SK-N-SH (cell line): ENCODE results near the gene OR2L5. TPM values are rescaled to one million over a fixed set of nuclear protein-coding genes. Genes with fewer than 3 reads are reported as not detected.

Experiments used
- CTCF ChIA-PET: fragments of 300-600, 350-600 bp; formaldehyde crosslinking; extraction: SDS; loops from one replicate; lab custom pipeline; 2021; lab: Yijun Ruan, JAX
- POLR2A ChIA-PET: fragments of 350-600 bp; sonication (Branson Sonifier 250); formaldehyde crosslinking; extraction: SDS; loops from one replicate; lab custom pipeline; 2020; ENCODE audit warnings: antibody characterized with exemption, inconsistent platforms; lab: Yijun Ruan, JAX
- DNase-seq: peaks from one replicate; pipeline ENCODE4 v3.0.0; 2012
- H2AFZ ChIP-seq: fragments of 200-600 bp; sonication (generic); 2 replicates; pipeline ENCODE4 v1.8.1; 2016; ENCODE audit warnings: antibody characterized with exemption, mild to moderate bottlenecking, low read depth
- H3F3A ChIP-seq: fragments of 200-600 bp; sonication (generic); replicated peaks from 2 replicates; pipeline ENCODE3; 2016; ENCODE audit warnings: antibody characterized with exemption, mild to moderate bottlenecking; ENCODE audit not compliant: insufficient read depth
- H3K27ac ChIP-seq, 2 experiments: fragments of 200-500 bp in 1 of 2; fragments of 200-600 bp in 1 of 2; sonication (Bioruptor generic) in 1 of 2; sonication (generic), shearing (Covaris generic) in 1 of 2; 2 replicates each; pipeline versions ENCODE4 v1.5.1 to v1.6.1; 2014 to 2016; ENCODE audit warnings: low read depth in 2 of 2, inconsistent platforms in 1 of 2, low read length in 1 of 2, mild to moderate bottlenecking in 1 of 2, mixed read lengths in 1 of 2
- H3K27me3 ChIP-seq: fragments of 200-600 bp; sonication (generic), shearing (Covaris generic); 2 replicates; pipeline ENCODE4 v1.6.1; 2016; ENCODE audit warnings: mixed run types; ENCODE audit not compliant: insufficient read depth
- H3K36me3 ChIP-seq, 2 experiments: fragments of 200-500 bp in 1 of 2; fragments of 200-600 bp in 1 of 2; sonication (Bioruptor generic) in 1 of 2; sonication (generic) in 1 of 2; replicated peaks in 1 of 2; 2 replicates each; pipeline versions ENCODE3 to v1.5.1; 2014 to 2016; ENCODE audit warnings: low read length in 1 of 2, mild to moderate bottlenecking in 1 of 2; ENCODE audit not compliant: insufficient read depth in 2 of 2, control insufficient read depth in 1 of 2
- H3K4me1 ChIP-seq, 2 experiments: fragments of 200-500 bp in 1 of 2; fragments of 200-600 bp in 1 of 2; sonication (Bioruptor generic) in 1 of 2; sonication (generic), shearing (Covaris generic) in 1 of 2; 2 replicates each; pipeline versions ENCODE4 v1.5.1 to v1.6.1; 2014 to 2016; ENCODE audit warnings: low read depth in 1 of 2, low read length in 1 of 2, mixed run types in 1 of 2; ENCODE audit not compliant: insufficient read depth in 2 of 2, control insufficient read depth in 1 of 2
- H3K4me2 ChIP-seq: fragments of 200-600 bp; sonication (generic), shearing (Covaris generic); 2 replicates; pipeline ENCODE4 v1.6.1; 2017; ENCODE audit warnings: mixed run types
- H3K4me3 ChIP-seq, 2 experiments: fragments of 200-500 bp in 1 of 2; fragments of 200-600 bp in 1 of 2; sonication (Bioruptor generic) in 1 of 2; sonication (generic), shearing (Covaris generic) in 1 of 2; 2 replicates each; pipeline versions ENCODE4 v1.5.1 to v1.8.1; 2014 to 2016; ENCODE audit warnings: low read depth in 2 of 2, inconsistent platforms in 1 of 2, low read length in 1 of 2, mild to moderate bottlenecking in 1 of 2, mixed read lengths in 1 of 2, moderate library complexity in 1 of 2
- H3K79me2 ChIP-seq: fragments of 200-600 bp; sonication (generic); 2 replicates; pipeline ENCODE4 v1.8.1; 2017; ENCODE audit warnings: mild to moderate bottlenecking; ENCODE audit not compliant: insufficient read depth
- H3K9ac ChIP-seq: fragments of 200-600 bp; sonication (generic); 2 replicates; pipeline ENCODE4 v1.6.1; 2017; ENCODE audit warnings: mixed run types
- H3K9me2 ChIP-seq: fragments of 200-600 bp; sonication (generic); 2 replicates; pipeline ENCODE4 v1.6.1; 2017; ENCODE audit warnings: mixed run types
- H3K9me3 ChIP-seq: fragments of 200-600 bp; sonication (generic); 2 replicates; pipeline ENCODE4 v1.6.1; 2017; ENCODE audit warnings: mixed run types, mild to moderate bottlenecking, moderate library complexity
- H4K20me1 ChIP-seq: fragments of 200-600 bp; sonication (generic); 2 replicates; pipeline ENCODE4 v1.6.1; 2017; ENCODE audit warnings: mild to moderate bottlenecking, mixed run types; ENCODE audit not compliant: insufficient read depth
- ELF1 ChIP-seq: IDR thresholded peaks from 2 replicates; pipeline ENCODE4 v1.4.0; 2012
- EP300 ChIP-seq, 2 experiments: IDR thresholded peaks; 2 replicates each; pipeline versions ENCODE4 v1.4.0 to v1.6.1; 2012; ENCODE audit warnings: borderline replicate concordance in 1 of 2, low read depth in 1 of 2, low read length in 1 of 2
- EZH2phosphoT487 ChIP-seq: fragments of 200-600 bp; sonication (generic); IDR thresholded peaks from 2 replicates; pipeline ENCODE4 v1.6.1; 2017; ENCODE audit warnings: low read depth, mixed run types, mild to moderate bottlenecking, antibody characterized with exemption, moderate library complexity, borderline replicate concordance
- FOXJ3 ChIP-seq: sonication (generic); formaldehyde crosslinking; IDR thresholded peaks from 2 replicates; pipeline ENCODE4 v1.5.1; 2020; ENCODE audit warnings: mild to moderate bottlenecking, missing genetic modification reagents
- FOXM1 ChIP-seq: IDR thresholded peaks from 2 replicates; pipeline ENCODE4 v1.4.0; 2012; ENCODE audit warnings: low read depth, mild to moderate bottlenecking
- GABPA ChIP-seq: IDR thresholded peaks from 2 replicates; pipeline ENCODE4 v1.4.0; 2012; ENCODE audit warnings: low read depth, mild to moderate bottlenecking
- GATA2 ChIP-seq: sonication (generic); formaldehyde crosslinking; IDR thresholded peaks from 2 replicates; pipeline ENCODE4 v1.5.0; 2020; ENCODE audit warnings: mild to moderate bottlenecking, missing genetic modification reagents
- IRF3 ChIP-seq: fragments of 150-350 bp; IDR thresholded peaks from 2 replicates; pipeline ENCODE4 v1.6.1; 2016; ENCODE audit warnings: mild to moderate bottlenecking, low read depth, low read length
- MAX ChIP-seq: IDR thresholded peaks from 2 replicates; pipeline ENCODE4 v1.4.0; 2012; ENCODE audit warnings: low read depth
- NFIC ChIP-seq: IDR thresholded peaks from 2 replicates; pipeline ENCODE4 v1.4.0; 2012; ENCODE audit warnings: borderline replicate concordance
- PBX3 ChIP-seq: IDR thresholded peaks from 2 replicates; pipeline ENCODE4; 2012
- POLR2AphosphoS5 ChIP-seq: IDR thresholded peaks from 2 replicates; pipeline ENCODE4 v1.6.1; 2012; ENCODE audit warnings: low read depth, low read length
- REST ChIP-seq: IDR thresholded peaks from 2 replicates; pipeline ENCODE4 v1.6.1; 2012; ENCODE audit warnings: mild to moderate bottlenecking, low read depth, low read length, moderate library complexity
- RFX5 ChIP-seq: IDR thresholded peaks from 2 replicates; pipeline ENCODE4 v1.6.1; 2012; ENCODE audit warnings: mild to moderate bottlenecking, improper control_type of control experiment, low read length
- RXRA ChIP-seq: IDR thresholded peaks from 2 replicates; pipeline ENCODE4 v1.4.0; 2012; ENCODE audit warnings: low read depth, mild to moderate bottlenecking, borderline replicate concordance
- TCF12 ChIP-seq: IDR thresholded peaks from 2 replicates; pipeline ENCODE4 v1.4.0; 2012
- YY1 ChIP-seq: IDR thresholded peaks from 2 replicates; pipeline ENCODE4 v1.4.0; 2012; ENCODE audit warnings: low read depth, mild to moderate bottlenecking
- ZBTB33 ChIP-seq: IDR thresholded peaks from 2 replicates; pipeline ENCODE4 v1.4.0; 2012; ENCODE audit warnings: low read depth, borderline replicate concordance
- WGBS: methylation state at CpG from one replicate; pipeline ENCODE4 v1.1.6; 2017; ENCODE audit warnings: low lambda C conversion rate; 5-methylcytosine and 5-hydroxymethylcytosine counted together
- polyA plus RNA-seq, 3 experiments: library from polyadenylated mRNA; depleted of rRNA; stranded (reverse); fragments of >200 nt; gene quantifications; 2 replicates each; pipeline ENCODE4 v1.2.3, GENCODE V29; 2012

OR2L5 gene
- polyA plus RNA-seq, 1 of the 3 experiments (the other 2 are of a cell fraction): not detected

GRCh38 chr1:248046536-248046935, 33.1 kb downstream of the OR2L5 start, which contains the start of gene OR2L3:
TSS of gene OR2L3 (plus strand) at chr1:248046836. CDS start at chr1:248060682, 13,846 bp downstream.
- H4K20me1 ChIP-seq: no peaks in the 10 kb centered on the region
- WGBS: 3% methylated on average over 2 of the region's 2 CpGs
- no peaks in the 10 kb centered on the region for H3K9me2 ChIP-seq
- H3K79me2 ChIP-seq: no peaks in the 10 kb centered on the region
- H3K4me2 ChIP-seq: no peak within 1 kb of the TSS
- H3F3A ChIP-seq: no peaks in the 10 kb centered on the region
- no peaks in the 10 kb centered on the region for H3K4me1 ChIP-seq
- H3K9ac ChIP-seq: no peak within 1 kb of the TSS
- no peaks in the 10 kb centered on the region for H3K9me3 ChIP-seq
- H3K27me3 ChIP-seq: no peaks in the 10 kb centered on the region
- TF ChIP-seq NFIC (no peak), GABPA (no peak), GATA2 (CRISPR knock-in tag) (no peak), ELF1 (no peak), EZH2phosphoT487 (no peak), IRF3 (no peak), POLR2AphosphoS5 (no peak), FOXM1 (no peak), TCF12 (no peak), PBX3 (no peak)
- CTCF ChIA-PET: no interaction called here
- H3K36me3 ChIP-seq: no peaks in the 10 kb centered on the region
- H3K4me3 ChIP-seq: no peak within 1 kb of the TSS
- POLR2A ChIA-PET: no interaction called here
- no peak for DNase-seq
- H2AFZ ChIP-seq: no peak within 1 kb of the TSS
- H3K27ac ChIP-seq: no peak within 1 kb of the TSS

GRCh38 chr1:248047008-248047407, 33.5 kb downstream of the OR2L5 start:
- Histone ChIP-seq H3K4me2 (no peak overlapping the region), H3F3A (no peaks in the 10 kb centered on the region), H3K27me3 (no peaks in the 10 kb centered on the region), H3K36me3 (no peaks in the 10 kb centered on the region), H2AFZ (no peak overlapping the region), H3K9me3 (no peaks in the 10 kb centered on the region), H3K9ac (no peak overlapping the region), H3K9me2 (no peaks in the 10 kb centered on the region), H3K4me1 (no peaks in the 10 kb centered on the region), H3K27ac (no peak overlapping the region), H3K79me2 (no peaks in the 10 kb centered on the region), H4K20me1 (no peaks in the 10 kb centered on the region), H3K4me3 (no peak overlapping the region)
- ChIA-PET POLR2A (no interaction called here), CTCF (no interaction called here)
- WGBS: 0% methylated on average over 1 of the region's 1 CpG
- DNase-seq: no peak
- TF ChIP-seq FOXJ3 (CRISPR knock-in tag) (no peak), RXRA (no peak), RFX5 (no peak), EP300 (IDR thresholded peaks at IDR 0.05; ENCODE audit: borderline replicate concordance in 1 of 2, low read depth in 1 of 2, low read length in 1 of 2) (no peak), ZBTB33 (no peak), FOXM1 (no peak), YY1 (no peak), MAX (no peak), REST (no peak), IRF3 (no peak)
